Tibial nerve (tissue), 4 donors: Measurements from ENCODE around the gene SLC1A7.

Experiments
- EP300 ChIP-seq, 2 donors: sonication (generic); formaldehyde crosslinking; IDR thresholded peaks; one replicate each; pipeline ENCODE4 v1.6.1; 2017; ENCODE audit warnings: antibody characterized with exemption in 2 of 2, mild to moderate bottlenecking in 1 of 2
- POLR2A ChIP-seq, 2 donors: fragments of 450-650 bp; IDR thresholded peaks; one replicate each; pipeline ENCODE4 v1.6.1; 2017; ENCODE audit warnings: antibody characterized with exemption in 2 of 2, mild to moderate bottlenecking in 2 of 2, moderate library complexity in 2 of 2
- TF ChIP-seq, protein P1 (sequence below), 5 experiments: fragments of 200-600 bp in 3 of 5; fragments of 450-650 bp in 2 of 5; sonication (generic) in 3 of 5; IDR thresholded peaks; one replicate each; pipeline ENCODE4 v1.5.1; 2016 to 2019; ENCODE audit warnings: antibody characterized with exemption in 5 of 5, mild to moderate bottlenecking in 3 of 5, moderate library complexity in 2 of 5

DNA sequence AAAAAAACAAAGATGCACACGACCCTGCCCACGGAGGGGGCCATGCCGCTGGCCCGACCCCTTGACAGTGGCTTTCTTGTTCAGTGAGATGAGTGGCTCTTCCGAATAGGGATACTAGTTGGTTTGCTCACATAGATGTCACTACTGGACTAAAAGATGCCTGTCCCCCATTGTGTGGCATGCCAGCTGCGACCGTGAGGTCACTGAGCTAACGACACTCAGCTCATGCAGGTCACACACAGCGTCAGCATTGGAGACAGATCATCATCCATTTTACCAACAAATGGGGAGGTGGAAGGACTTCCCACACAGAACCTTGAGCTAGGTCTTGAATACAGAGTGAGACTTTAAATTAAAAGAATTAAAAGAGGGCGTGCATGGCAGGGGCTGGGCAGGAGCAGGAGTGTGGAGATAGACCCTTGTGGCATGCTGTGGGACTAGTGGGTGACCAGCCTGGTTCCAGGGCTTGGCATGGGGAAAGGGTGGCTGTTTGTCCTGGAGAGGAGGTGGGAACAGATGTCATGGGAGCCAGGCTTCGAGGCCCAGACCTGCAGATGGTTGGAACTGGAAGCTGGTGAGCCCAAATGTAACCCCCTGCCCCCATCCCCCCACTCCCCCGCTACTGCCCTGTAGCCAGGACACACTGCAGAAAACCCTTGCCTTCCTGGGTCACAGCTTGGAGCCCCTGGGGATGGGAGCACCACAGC lies 12.4 kb downstream of the SLC1A7 start:
- TF ChIP-seq, protein P1, sequence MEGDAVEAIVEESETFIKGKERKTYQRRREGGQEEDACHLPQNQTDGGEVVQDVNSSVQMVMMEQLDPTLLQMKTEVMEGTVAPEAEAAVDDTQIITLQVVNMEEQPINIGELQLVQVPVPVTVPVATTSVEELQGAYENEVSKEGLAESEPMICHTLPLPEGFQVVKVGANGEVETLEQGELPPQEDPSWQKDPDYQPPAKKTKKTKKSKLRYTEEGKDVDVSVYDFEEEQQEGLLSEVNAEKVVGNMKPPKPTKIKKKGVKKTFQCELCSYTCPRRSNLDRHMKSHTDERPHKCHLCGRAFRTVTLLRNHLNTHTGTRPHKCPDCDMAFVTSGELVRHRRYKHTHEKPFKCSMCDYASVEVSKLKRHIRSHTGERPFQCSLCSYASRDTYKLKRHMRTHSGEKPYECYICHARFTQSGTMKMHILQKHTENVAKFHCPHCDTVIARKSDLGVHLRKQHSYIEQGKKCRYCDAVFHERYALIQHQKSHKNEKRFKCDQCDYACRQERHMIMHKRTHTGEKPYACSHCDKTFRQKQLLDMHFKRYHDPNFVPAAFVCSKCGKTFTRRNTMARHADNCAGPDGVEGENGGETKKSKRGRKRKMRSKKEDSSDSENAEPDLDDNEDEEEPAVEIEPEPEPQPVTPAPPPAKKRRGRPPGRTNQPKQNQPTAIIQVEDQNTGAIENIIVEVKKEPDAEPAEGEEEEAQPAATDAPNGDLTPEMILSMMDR (IDR thresholded peaks at IDR 0.05): no peak
- TF ChIP-seq POLR2A (IDR thresholded peaks at IDR 0.05) (no peak), EP300 (IDR thresholded peaks at IDR 0.05) (no peak)
